GM19463 (cell line): ENCODE data around the gene NAPSA.
A peak's percentile ranks its signal among the peaks of the same experiment; 100 is the strongest.
"Not testable (repeated sequence)": the region's sequence is repeated elsewhere in the genome, so short reads cannot be mapped to it uniquely, and the experiment has no call there.

Source experiments
- ATAC-seq: cut with Tn5 transposase; IDR thresholded peaks from one replicate; pipeline ENCODE4 v1.9.1; 2021; ENCODE audit warnings: mild to moderate bottlenecking, moderate library complexity; ENCODE audit not compliant: unreplicated experiment

Gene NAPSA

DNA sequence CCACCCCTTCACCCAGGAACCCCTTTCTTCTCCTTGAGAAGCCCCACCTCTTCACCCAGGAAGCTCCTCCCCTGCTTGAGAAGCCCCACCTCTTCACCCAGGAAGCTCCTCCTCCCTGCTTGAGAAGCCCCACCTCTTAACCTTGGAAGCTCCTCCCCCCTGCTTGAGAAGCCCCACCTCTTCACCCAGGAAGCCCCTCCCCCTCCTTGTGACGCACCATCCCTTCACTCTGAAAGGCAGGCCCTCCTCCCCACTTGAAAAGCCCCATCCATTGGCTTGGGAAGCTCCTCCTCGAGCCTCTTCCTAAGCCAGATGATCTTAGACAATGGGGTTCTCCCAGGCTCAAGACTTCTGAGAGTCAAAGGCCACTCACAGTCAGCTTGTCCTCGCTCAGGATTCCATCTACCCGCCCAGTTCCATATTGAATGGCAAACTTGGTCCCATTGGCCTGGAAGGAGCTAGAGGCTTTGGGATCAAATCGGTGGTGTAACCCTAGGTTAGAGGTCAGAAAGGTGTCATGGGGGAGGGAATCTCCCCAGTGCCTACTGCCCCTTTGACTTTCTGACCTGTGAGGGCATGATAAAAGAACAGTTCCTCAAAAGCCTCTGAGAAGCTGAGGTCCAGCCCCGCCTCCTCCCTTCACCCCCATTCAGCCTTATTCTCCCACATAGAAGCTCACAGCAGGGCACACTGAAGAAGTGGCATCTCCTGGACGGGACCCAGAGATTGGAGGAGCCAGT lies 4.0 kb downstream of the NAPSA start:
- no peak for ATAC-seq

DNA sequence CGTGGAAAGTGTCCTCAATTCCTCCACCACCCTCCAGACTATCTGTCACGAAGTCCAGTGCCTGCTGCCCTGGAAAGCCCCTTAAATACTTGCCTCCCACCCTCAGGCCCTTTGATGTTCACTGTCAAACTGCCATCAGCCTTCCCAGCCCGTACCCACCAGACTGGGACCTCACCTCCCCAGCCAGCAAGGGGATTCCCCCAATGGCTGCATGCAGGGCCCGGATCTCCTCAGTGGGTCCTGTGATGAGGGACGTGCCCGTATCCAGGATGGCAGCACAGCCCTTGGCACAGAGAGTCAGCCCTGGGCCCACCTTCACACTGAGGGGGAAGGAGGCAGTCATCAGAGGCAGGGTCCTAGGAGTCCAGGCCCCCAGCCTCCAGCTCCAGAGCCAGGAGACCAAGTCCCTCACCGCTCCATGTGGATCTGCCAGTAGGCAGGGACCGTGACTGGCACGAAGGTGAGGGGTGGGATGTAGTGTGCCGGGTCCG lies 6.1 kb downstream of the NAPSA start:
- no peak for ATAC-seq

DNA sequence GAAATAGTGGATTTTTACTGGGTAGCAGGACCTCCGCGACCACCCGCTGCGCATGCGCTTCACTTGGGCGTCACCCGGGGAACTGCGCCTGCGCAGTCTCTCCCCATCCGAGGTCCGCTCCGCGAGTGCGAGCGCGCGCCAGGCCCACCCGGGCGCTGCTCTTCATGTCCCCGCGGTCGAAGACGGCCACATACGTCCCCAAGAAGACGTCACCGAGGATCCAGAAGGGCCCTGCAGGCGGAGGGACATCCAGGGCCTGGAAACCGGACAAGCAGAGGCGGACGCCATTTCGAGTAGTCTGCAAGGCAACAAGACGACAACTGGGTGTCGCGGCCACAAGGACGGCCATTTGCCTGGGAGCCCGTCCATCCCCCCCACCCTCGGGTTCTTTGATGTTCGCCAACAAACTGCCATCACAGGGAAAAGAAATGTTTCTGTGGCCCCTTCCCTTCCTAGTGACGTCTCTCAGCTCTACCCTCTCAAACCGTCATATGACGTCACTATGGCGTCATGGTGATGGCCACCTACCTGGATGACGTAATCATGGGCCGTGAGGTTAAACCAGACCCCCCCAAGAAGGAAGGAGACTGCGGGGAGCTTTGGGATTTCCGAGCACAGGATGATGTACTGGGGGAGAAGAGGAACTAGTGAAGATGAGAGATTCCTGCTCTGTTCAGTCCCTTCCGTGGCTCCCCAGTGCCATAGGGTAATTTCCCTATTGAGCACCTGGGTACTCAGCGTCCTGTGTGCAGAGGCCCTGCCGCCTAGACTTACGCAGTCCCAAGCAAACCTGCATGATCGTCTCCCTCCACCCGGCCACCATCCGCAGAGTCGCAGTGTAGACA lies 6.7 kb downstream of the NAPSA start:
- ATAC-seq: no peak

DNA sequence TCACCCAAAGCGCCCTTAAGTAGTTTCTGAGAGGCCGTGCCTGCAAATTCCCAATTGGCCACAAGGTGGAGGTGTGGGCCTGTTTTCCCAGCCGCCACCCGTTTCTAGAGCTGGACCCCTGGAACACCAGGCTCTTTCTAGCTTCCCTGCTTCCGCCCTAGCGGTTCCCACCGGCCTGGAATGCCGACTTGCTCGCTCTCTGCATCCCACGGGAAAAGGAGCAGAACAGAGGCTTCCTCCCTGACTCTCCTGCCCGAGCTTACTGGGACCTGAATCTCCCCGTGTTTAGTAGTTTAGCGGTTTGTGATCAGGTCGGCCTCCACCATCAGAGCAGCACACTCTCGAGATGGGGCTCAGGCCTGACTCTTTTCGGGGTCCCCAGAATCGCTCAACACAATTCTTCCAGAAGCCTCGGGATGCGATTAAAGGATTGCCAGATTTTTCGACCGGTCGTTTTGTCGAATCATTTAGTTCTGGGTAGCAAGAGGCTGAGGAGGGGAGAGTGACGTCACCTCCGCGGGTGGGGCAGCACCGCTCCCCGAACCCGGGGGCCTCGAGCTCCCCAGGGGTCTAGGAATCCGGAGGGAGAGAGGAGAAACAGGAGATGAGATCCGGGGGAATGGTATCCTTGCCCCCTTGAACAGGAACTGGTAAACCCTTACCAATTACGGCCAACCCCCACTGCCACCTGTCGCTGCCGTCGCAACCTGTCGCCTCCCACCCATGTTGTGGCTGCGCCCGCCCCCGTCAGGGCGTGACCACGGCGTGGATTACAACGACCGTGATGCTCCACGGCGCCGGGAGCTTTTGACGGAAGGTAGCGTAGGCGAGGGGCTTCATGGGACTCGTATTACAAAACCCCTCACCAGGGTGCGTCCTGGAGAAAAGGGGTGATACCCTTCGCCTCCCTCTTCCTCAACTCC lies 8.0 kb downstream of the NAPSA start:
- peak; percentile 68 for ATAC-seq

DNA sequence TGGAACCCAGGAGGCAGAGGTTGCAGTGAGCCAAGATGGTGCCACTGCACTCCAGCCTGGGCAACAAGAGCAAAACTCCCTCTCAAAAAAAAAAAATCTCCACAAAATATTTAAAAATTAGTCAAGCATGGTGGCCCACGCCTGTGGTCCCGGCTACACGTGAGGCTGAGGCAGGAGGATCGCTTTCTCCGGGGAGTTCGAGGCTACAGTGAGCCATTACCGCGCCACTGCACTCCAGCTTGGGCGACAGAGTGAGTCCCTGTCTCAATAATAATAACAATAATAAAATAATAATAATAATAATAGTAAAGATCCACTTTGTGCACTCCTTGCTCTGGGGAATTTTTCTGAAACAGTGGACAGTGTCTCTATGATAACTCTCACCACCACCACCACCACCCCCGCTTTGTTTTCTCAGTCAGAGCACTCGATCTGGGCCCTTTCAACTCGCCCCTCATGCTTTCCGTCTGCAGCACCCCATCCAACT lies 8.7 kb downstream of the NAPSA start:
- ATAC-seq: no peak

DNA sequence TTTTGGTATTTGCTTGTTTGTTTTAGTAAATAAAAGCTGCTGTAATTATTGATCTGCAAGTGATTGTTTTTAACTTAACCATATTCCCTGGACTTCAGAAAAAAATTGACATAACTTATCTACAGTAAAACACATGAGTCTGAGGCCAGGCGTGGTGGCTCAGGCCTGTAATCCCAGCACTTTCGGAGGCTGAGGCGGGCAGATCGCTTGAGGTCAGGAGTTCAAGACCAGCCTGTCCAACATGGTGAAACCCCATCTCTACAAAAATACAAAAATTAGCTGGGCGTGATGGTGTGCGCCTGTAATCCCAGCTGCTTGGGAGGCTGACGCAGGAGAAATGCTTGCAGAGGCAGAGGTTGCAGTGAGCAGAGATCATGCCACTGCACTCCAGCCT lies 12.0 kb downstream of the NAPSA start:
- not testable (repeated sequence) for ATAC-seq

DNA sequence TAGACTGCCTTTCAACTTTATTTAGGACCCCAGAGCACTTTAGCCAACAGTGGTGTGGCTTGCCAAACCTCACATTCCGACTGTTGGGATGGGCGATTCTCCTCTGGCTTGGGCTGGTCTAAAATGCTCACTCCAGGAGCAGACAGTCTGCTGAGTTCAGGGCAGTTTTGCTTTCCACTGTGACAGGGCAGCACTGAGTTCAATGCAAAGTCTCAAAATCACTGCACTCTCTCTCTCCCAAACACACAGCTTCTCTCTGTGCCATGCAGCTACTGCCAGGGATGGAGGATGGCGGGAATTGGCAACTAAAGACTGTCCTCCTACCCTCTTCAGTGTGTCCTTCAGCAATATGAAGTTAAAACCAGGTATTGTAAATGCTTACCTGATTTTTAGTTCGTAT lies 13.2 kb downstream of the NAPSA start:
- ATAC-seq: no peak

DNA sequence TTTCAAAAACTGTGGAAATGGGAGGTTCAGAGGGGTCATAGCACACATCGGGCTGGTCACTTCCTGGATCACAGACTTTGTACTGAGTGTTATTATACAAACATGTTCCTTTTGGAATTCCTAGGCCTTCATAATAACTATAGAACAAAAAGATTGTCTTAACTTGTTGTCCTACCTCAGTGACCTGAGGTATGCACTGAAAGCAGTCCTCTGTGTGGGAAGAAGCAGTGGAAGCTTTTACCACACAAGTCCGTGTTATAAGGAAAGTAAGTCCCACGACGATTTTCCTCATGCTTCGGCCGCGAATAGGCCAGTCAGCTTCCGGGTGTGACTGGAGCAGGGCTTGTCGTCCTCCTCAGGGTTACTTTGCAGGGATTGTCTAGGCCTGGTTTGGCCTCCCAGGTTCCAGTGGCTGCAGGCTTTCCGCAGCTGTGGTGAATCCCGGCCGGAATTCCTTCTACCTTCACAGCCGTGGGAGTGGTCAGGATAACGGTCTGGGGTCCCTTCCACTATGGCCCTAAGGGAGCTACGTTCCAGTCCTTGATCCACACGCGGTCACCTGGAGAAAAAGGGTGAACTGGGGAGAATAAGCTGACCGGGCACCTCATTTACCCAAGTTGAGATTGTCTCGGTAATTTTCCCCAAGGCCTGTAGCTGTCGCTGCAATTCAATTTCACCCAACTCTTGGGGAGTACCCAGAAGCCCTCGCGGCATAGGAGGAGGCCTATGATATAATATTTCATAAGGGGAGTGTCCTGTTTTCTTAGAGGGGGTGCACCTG lies 16.0 kb downstream of the NAPSA start:
- ATAC-seq: no peak

DNA sequence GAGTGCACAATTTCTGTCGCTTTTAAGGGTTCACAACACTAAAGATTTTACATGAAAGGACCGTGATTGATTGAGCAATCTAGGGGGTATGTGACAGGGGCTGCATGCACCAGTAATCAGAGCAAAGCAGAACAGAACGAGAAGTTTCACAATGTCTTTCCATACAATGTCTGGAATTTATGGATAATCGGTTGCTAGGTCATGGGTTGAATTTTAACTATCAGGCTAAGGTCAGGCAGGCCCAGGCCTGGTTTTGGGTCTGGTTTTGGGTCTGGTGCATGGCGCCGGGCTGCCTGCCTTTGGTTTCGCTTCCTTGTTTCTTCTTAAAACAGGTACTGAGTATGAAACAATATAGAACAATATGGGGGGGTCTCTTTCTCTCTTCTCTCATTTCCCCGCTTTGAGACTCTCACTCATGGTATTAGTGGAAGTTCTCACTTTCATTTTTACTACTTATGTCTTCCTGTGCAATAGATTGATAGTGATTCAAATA lies 18.3 kb downstream of the NAPSA start:
- ATAC-seq: peak; percentile 54

DNA sequence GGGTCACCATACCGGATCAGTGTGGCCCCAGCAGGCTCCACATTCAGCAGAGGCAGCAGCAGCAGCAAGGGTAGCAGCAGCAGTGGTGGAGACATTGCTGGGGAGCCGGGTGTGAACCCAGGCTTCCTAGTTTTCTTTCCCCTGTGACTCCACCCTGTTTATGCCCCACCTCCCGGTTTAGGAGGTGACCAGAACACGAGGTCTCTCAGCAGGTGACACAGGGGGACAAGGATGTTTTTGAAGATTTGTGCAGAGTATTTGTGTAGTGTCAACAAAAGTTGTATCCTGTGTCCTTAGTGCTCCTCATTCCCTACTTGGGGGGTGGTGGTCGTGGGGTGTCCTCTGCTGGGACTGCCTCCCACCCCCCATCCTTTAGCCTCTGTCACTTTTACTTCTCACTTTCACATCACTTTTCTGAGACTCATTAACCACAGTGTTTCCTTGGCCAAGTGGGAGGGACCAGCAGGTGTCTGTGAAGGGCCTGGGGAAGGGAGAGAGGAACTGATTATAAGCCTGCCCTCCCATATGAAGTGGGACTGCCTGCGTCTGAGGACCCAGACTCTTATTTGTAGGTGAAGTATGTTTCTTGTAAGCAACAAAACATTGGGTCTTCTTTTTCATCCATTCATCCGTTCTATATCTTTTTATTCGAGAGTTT lies 20.6 kb downstream of the NAPSA start:
- ATAC-seq: no peak

DNA sequence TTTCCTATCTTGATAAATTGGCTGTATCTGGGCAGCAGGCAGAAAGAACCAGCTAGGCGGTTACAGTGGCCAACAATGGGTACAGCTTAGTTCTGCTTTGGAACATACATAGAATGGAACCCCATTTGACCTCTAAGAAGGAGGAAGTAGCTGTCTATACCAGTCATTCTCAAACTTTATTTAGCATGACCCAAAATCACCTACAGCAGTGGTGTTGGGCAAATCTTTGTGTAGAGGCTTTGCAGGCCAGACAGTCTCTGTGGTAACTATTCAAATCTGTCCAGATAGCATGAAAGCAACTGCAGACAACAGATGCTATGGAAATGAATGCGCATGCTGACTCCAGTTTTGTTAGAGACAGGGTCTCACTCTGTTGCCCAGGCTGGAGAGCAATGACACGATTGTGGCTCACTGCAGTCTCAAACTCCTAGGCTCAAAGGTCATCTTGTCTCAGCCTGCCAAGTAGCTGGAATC lies 24.3 kb downstream of the NAPSA start:
- ATAC-seq: peak; percentile 65

DNA sequence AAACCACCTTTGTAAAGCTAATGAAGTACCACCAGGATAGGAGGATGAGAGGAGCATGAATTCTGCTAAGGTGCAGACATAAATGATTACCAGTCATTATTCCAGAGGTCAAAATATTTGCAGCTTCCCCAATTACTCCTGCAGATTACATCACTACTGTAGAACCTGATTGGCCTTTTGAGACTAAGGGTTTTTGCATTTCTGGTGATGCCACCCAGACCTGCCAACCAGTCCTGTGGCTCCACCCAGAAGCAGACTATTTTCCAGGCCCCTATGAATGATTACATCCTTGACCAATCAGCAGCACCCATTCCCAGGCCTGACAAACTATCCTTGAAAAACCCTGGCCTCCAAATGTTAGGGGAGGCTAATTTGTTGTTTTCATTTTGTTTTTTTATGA lies 25.1 kb downstream of the NAPSA start:
- ATAC-seq: no peak

DNA sequence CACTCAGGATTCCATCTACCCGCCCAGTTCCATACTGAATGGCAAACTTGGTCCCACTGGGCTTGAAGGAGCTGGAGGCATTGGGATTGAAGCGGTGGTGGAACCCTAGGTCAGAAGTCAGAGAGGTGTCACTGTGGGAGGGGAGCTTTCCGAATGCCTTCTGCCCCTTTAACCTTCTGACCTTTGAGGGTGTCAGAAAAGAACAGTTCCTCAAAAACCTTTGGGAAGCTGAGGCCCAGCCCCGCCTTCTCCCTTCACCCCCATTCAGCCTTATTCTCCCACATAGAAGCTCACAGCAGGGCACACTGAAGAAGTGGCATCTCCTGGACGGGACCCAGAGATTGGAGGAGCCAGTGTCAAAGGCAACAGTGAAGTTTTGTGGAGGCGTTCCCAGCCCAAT lies 28.4 kb downstream of the NAPSA start:
- not testable (repeated sequence) for ATAC-seq

DNA sequence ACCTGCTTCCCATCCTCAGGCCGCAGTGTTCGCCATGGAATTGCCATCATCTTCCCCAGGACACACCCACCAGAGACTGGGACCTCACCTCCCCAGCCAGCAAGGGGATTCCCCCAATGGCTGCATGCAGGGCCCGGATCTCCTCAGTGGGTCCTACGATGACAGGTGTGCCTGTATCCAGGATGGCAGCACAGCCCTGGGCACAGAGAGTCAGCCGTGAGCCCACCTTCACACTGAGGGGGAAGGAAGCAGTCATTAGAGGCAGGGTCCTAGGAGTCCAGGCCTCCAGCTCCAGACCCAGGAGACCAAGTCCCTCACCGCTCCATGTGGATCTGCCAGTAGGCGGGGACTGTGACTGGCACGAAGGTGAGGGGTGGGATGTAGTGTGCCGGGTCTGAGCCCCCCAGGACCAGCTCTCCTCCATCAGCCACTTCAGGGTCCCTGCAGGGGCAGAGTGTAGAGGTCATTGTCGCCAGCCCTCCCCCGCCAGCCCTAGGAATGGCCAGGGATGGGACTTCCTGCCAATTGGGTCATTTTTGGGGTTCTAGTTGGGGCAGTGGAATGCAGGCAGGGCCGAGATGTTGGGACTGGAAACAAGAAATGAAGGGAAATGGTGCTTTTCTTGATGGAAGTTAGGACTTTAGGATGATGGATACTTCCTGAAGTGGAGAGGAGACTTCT lies 30.6 kb downstream of the NAPSA start:
- ATAC-seq: no peak

DNA sequence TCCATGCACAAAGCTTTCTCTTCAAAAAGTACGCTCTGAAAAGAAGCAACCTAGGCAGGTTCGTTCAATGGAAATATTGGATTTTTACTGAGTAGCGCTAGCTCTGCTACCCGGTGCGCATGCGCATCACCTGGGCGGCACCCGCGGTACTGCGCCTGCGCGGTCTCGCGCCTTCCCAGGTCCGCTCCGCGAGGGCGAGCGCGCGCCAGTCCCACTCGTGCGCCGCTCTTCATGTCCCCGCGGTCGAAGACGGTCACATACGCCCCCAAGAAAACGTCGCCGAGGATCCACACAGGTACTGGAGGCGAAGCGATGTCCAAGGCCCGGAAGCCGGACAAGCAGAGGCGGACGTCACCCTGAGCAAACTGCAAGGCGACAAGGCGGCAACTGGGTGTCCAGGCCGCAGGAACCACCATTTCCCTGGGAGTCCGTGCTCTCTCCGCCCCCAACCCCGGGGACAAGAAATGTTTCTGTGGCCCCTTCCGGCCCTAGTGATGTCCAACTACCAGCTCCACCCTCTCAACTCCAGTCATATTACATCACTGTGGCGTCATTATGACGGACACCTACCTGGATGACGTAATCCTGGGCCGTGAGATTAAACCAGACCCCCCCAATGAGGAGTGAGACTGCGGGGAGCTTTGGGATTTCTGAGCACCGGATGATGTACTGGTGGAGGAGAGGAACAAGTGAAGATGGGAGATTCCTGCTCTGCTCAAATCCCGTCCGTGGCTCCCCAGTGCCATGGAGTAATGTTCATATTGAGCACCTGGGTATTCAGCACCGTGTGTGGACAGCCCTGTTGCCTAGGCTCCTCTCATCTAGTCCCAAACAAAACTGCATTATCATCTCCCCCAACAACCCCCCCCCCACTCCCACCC lies 31.5 kb downstream of the NAPSA start:
- peak; percentile 39 for ATAC-seq

DNA sequence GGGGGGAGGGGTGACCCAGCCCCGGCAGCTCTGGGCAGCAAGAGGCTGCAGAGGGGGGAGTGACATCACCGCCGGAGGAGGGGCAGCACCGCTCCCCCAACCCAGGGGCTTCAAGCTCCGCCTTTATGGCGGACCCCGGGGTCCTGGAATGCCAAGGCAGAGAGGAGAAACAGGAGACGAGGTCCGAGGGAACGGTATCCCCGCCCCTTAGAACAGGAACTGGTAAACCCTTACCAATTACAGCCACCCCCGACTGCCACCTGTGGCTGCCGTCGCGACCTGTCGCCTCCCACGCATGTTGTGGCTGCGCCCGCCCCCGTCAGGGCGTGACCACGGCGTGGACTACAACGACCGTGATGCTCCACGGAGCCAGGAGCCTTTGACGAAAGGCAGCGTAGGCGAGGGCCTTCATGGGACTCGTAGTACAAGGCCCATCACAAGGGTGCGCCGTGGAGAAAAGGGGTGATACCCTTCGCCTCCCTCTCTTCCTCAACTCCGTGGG lies 32.2 kb downstream of the NAPSA start:
- ATAC-seq: peak; percentile 50

DNA sequence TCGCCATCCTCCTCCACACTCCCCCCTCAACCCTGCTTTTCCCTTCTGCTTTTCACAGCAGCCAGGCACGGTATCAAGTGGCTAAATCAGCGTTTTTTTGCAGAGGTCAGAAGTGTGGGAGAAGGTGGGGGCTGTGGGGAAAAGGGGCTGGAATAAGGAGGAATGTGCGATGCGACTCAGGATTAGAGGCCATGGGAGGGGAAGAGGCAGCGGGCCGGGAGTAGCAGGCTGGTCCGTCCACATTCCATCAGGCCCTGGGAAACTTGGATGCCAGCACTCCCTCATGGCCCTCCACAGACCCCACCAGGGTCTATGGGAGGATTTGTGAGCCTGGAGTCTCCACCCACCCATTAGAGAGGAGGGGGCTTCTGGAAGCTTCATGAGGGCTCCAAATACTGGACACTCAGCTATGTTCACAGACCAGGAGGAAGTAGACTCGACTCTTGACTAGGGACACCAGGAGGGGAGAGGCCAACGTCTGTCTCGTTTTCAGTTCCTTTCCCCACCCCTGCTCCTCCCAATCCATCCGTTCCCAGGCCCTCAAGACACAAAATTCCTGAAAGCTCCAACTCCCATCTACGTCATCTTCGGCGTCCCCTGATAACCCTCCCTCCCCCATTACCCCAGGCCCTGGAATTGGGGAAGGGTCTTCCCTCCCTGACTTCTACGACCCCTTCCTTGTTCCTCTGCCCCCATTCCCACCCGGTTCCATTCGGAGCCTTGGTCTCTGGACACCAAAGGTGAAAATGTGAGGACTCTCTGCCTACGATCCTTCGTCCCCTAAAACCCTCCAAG lies 33.0 kb downstream of the NAPSA start:
- no peak for ATAC-seq
